Measurements from ENCODE around the gene VLDLR.

VLDLR gene

GRCh38 chr9:2664174-2665065 is 42.8 kb downstream of the VLDLR start:
- no peak overlapping the region for H3K4me3 ChIP-seq (ENCODE audit: insufficient read depth in 1 of 2, low read depth in 1 of 2, low read length in 2 of 2)
- no peak overlapping the region for H2BK15ac ChIP-seq (ENCODE audit: low read depth, poor library complexity, severe bottlenecking)
- no peaks in the 10 kb centered on the region for H3K9me3 ChIP-seq (ENCODE audit: control insufficient read depth, low read length)
- H3K4me2 ChIP-seq (ENCODE audit: low read length, poor library complexity, severe bottlenecking), result no peak overlapping the region
- no peak overlapping the region for H3K23ac ChIP-seq (ENCODE audit: low read length in 2 of 2)
- no peak overlapping the region for H3K4ac ChIP-seq (ENCODE audit: low read depth in 1 of 2, low read length in 2 of 2)
- no peak overlapping the region for H2AFZ ChIP-seq (ENCODE audit: low read depth, low read length)
- no peak overlapping the region for H2BK12ac ChIP-seq (ENCODE audit: low read length in 2 of 2)
- DNase-seq, result no peak
- peak overlapping the region in 1 of 2 experiments; percentile 18 for H3K14ac ChIP-seq (ENCODE audit: low read length in 2 of 2)
- no peak overlapping the region for H3K27ac ChIP-seq (ENCODE audit: low read length, poor library complexity, severe bottlenecking)
- no peak overlapping the region for H4K91ac ChIP-seq (ENCODE audit: low read length)
- no peak overlapping the region for H3K18ac ChIP-seq (ENCODE audit: low read depth in 1 of 2, low read length in 2 of 2)
- no peak overlapping the region for H3K9ac ChIP-seq (ENCODE audit: low read length)
- H3K79me1 ChIP-seq (replicated peaks; ENCODE audit: low read length, poor library complexity, severe bottlenecking), result no peaks in the 10 kb centered on the region
- H2BK5ac ChIP-seq (ENCODE audit: low read depth, low read length, poor library complexity, severe bottlenecking), result no peak overlapping the region
- H4K8ac ChIP-seq (ENCODE audit: low read length), result no peak overlapping the region
- no peaks in the 10 kb centered on the region for H3K36me3 ChIP-seq (ENCODE audit: control insufficient read depth in 1 of 2, insufficient read depth in 2 of 2, low read depth in 1 of 2, low read length in 2 of 2)
- no peak overlapping the region for H2BK120ac ChIP-seq (ENCODE audit: low read depth, low read length)
- H3K4me1 ChIP-seq (ENCODE audit: control insufficient read depth, insufficient read depth, low read depth, low read length), result no peaks in the 10 kb centered on the region
- peaks cover 0 to 3% of the 10 kb centered on the region in 2 experiments for H3K27me3 ChIP-seq (ENCODE audit: control insufficient read depth in 1 of 2, insufficient read depth in 1 of 2, low read length in 2 of 2)
- no peak overlapping the region for H2AK5ac ChIP-seq (ENCODE audit: low read length, severe bottlenecking)
- 84% methylated on average over 4 of the region's 4 CpGs for WGBS

- no peak overlapping the region for H2BK12ac ChIP-seq (ENCODE audit: low read length in 2 of 2)
- no peak overlapping the region for H3K4me2 ChIP-seq (ENCODE audit: low read length, poor library complexity, severe bottlenecking)
- no peak overlapping the region for H3K4ac ChIP-seq (ENCODE audit: low read depth in 1 of 2, low read length in 2 of 2)
- H3K23ac ChIP-seq (ENCODE audit: low read length in 2 of 2), result no peak overlapping the region
- H3K79me1 ChIP-seq (replicated peaks; ENCODE audit: low read length, poor library complexity, severe bottlenecking), result no peaks in the 10 kb centered on the region
- H2BK5ac ChIP-seq (ENCODE audit: low read depth, low read length, poor library complexity, severe bottlenecking), result no peak overlapping the region
- H3K14ac ChIP-seq (ENCODE audit: low read length in 2 of 2), result no peak overlapping the region
- H3K9me3 ChIP-seq (ENCODE audit: control insufficient read depth, low read length), result no peaks in the 10 kb centered on the region
- no peak overlapping the region for H3K9ac ChIP-seq (ENCODE audit: low read length)
- WGBS, result 100% methylated on average over 4 of the region's 4 CpGs
- no peak overlapping the region for H4K91ac ChIP-seq (ENCODE audit: low read length)
- DNase-seq, result no peak
- H3K18ac ChIP-seq (ENCODE audit: low read depth in 1 of 2, low read length in 2 of 2), result no peak overlapping the region
- no peak overlapping the region for H4K8ac ChIP-seq (ENCODE audit: low read length)
- H3K4me3 ChIP-seq (ENCODE audit: insufficient read depth in 1 of 2, low read depth in 1 of 2, low read length in 2 of 2), result no peak overlapping the region
- H2BK15ac ChIP-seq (ENCODE audit: low read depth, poor library complexity, severe bottlenecking), result no peak overlapping the region
- no peak overlapping the region for H2AFZ ChIP-seq (ENCODE audit: low read depth, low read length)
- H2AK5ac ChIP-seq (ENCODE audit: low read length, severe bottlenecking), result no peak overlapping the region
- no peaks in the 10 kb centered on the region for H3K4me1 ChIP-seq (ENCODE audit: control insufficient read depth, insufficient read depth, low read depth, low read length)
- no peaks in the 10 kb centered on the region for H3K36me3 ChIP-seq (ENCODE audit: control insufficient read depth in 1 of 2, insufficient read depth in 2 of 2, low read depth in 1 of 2, low read length in 2 of 2)
- no peak overlapping the region for H3K27ac ChIP-seq (ENCODE audit: low read length, poor library complexity, severe bottlenecking)
- no peak overlapping the region for H2BK120ac ChIP-seq (ENCODE audit: low read depth, low read length)
- peaks cover 0 to 3% of the 10 kb centered on the region in 2 experiments for H3K27me3 ChIP-seq (ENCODE audit: control insufficient read depth in 1 of 2, insufficient read depth in 1 of 2, low read length in 2 of 2)
These were observed 45.0 kb downstream of the VLDLR start for GRCh38 chr9:2666569-2666968.

GRCh38 chr9:2673161-2673560 is 51.6 kb downstream of the VLDLR start:
- Histone ChIP-seq H3K14ac (ENCODE audit: low read length in 2 of 2) (no peak overlapping the region), H3K4me1 (ENCODE audit: control insufficient read depth, insufficient read depth, low read depth, low read length) (no peaks in the 10 kb centered on the region), H3K27me3 (ENCODE audit: control insufficient read depth in 1 of 2, insufficient read depth in 1 of 2, low read length in 2 of 2) (no peaks in the 10 kb centered on the region), H3K9ac (ENCODE audit: low read length) (no peak overlapping the region), H2BK5ac (ENCODE audit: low read depth, low read length, poor library complexity, severe bottlenecking) (no peak overlapping the region), H4K91ac (ENCODE audit: low read length) (no peak overlapping the region), H3K36me3 (ENCODE audit: control insufficient read depth in 1 of 2, insufficient read depth in 2 of 2, low read depth in 1 of 2, low read length in 2 of 2) (no peaks in the 10 kb centered on the region), H3K4ac (ENCODE audit: low read depth in 1 of 2, low read length in 2 of 2) (no peak overlapping the region), H4K8ac (ENCODE audit: low read length) (no peak overlapping the region), H3K18ac (ENCODE audit: low read depth in 1 of 2, low read length in 2 of 2) (no peak overlapping the region), H3K9me3 (ENCODE audit: control insufficient read depth, low read length) (no peaks in the 10 kb centered on the region), H3K27ac (ENCODE audit: low read length, poor library complexity, severe bottlenecking) (no peak overlapping the region), H3K79me1 (replicated peaks; ENCODE audit: low read length, poor library complexity, severe bottlenecking) (no peaks in the 10 kb centered on the region), H2AFZ (ENCODE audit: low read depth, low read length) (no peak overlapping the region), H3K4me2 (ENCODE audit: low read length, poor library complexity, severe bottlenecking) (no peak overlapping the region), H2BK120ac (ENCODE audit: low read depth, low read length) (no peak overlapping the region), H2BK15ac (ENCODE audit: low read depth, poor library complexity, severe bottlenecking) (no peak overlapping the region), H3K23ac (ENCODE audit: low read length in 2 of 2) (no peak overlapping the region), H3K4me3 (ENCODE audit: insufficient read depth in 1 of 2, low read depth in 1 of 2, low read length in 2 of 2) (no peak overlapping the region), H2AK5ac (ENCODE audit: low read length, severe bottlenecking) (no peak overlapping the region), H2BK12ac (ENCODE audit: low read length in 2 of 2) (no peak overlapping the region)
- WGBS, result no CpG with 5 or more reads among the region's 3 CpGs
- DNase-seq, result no peak

- no peak overlapping the region for H2AFZ ChIP-seq (ENCODE audit: low read depth, low read length)
- peak overlapping the region; percentile 12 for H3K9ac ChIP-seq (ENCODE audit: low read length)
These were observed 52.7 kb downstream of the VLDLR start for GRCh38 chr9:2674141-2674824.

More at GRCh38 chr9:2674141-2674824, 52.7 kb downstream of the VLDLR start:
- Histone ChIP-seq H2BK5ac (ENCODE audit: low read depth, low read length, poor library complexity, severe bottlenecking) (no peak overlapping the region), H3K14ac (ENCODE audit: low read length in 2 of 2) (no peak overlapping the region), H3K36me3 (ENCODE audit: control insufficient read depth in 1 of 2, insufficient read depth in 2 of 2, low read depth in 1 of 2, low read length in 2 of 2) (no peaks in the 10 kb centered on the region), H3K79me1 (replicated peaks; ENCODE audit: low read length, poor library complexity, severe bottlenecking) (no peaks in the 10 kb centered on the region), H3K4ac (ENCODE audit: low read depth in 1 of 2, low read length in 2 of 2) (no peak overlapping the region), H3K18ac (ENCODE audit: low read depth in 1 of 2, low read length in 2 of 2) (no peak overlapping the region), H2BK15ac (ENCODE audit: low read depth, poor library complexity, severe bottlenecking) (no peak overlapping the region), H2BK120ac (ENCODE audit: low read depth, low read length) (no peak overlapping the region), H3K4me1 (ENCODE audit: control insufficient read depth, insufficient read depth, low read depth, low read length) (no peaks in the 10 kb centered on the region), H4K8ac (ENCODE audit: low read length) (no peak overlapping the region), H3K27me3 (ENCODE audit: control insufficient read depth in 1 of 2, insufficient read depth in 1 of 2, low read length in 2 of 2) (no peaks in the 10 kb centered on the region), H4K91ac (ENCODE audit: low read length) (no peak overlapping the region), H3K9me3 (ENCODE audit: control insufficient read depth, low read length) (no peaks in the 10 kb centered on the region), H3K4me3 (ENCODE audit: insufficient read depth in 1 of 2, low read depth in 1 of 2, low read length in 2 of 2) (peak overlapping the region in 1 of 2 experiments; percentile 34), H3K27ac (ENCODE audit: low read length, poor library complexity, severe bottlenecking) (no peak overlapping the region), H2AK5ac (ENCODE audit: low read length, severe bottlenecking) (no peak overlapping the region), H2BK12ac (ENCODE audit: low read length in 2 of 2) (no peak overlapping the region), H3K4me2 (ENCODE audit: low read length, poor library complexity, severe bottlenecking) (no peak overlapping the region), H3K23ac (ENCODE audit: low read length in 2 of 2) (no peak overlapping the region)
- DNase-seq, result no peak
- 93% methylated on average over 6 of the region's 9 CpGs for whole genome bisulfite sequencing
